Fibroblast of upper back skin (primary cell): Measurements from ENCODE around the gene BABAM2.
A peak's percentile ranks its signal among the peaks of the same experiment; 100 is the strongest.

Source experiments
- DNase-seq: peaks from one replicate; pipeline ENCODE4 v3.0.0-alpha.2; 2013

Gene BABAM2

GRCh38 chr2:28294451-28294850 is 403.9 kb downstream of the BABAM2 start:
- peak; percentile 37 for DNase-seq

- DNase-seq: peak; percentile 45
These were observed 405.7 kb downstream of the BABAM2 start for GRCh38 chr2:28296243-28296642.

GRCh38 chr2:28296904-28297303 is 406.4 kb downstream of the BABAM2 start:
- peak; percentile 48 for DNase-seq

GRCh38 chr2:28297531-28297930 is 407.0 kb downstream of the BABAM2 start:
- no peak for DNase-seq

GRCh38 chr2:28298406-28298805 is 407.9 kb downstream of the BABAM2 start:
- no peak for DNase-seq

- DNase-seq: peak; percentile 82
These were observed 410.2 kb downstream of the BABAM2 start for GRCh38 chr2:28300485-28301341.

GRCh38 chr2:28305202-28305601 is 414.7 kb downstream of the BABAM2 start:
- DNase-seq: no peak

GRCh38 chr2:28310107-28310506 is 419.6 kb downstream of the BABAM2 start:
- no peak for DNase-seq

GRCh38 chr2:28311660-28312249 is 421.2 kb downstream of the BABAM2 start:
- DNase-seq: no peak

- DNase-seq: no peak
These were observed 422.0 kb downstream of the BABAM2 start for GRCh38 chr2:28312307-28313219.

- peak; percentile 48 for DNase-seq
These were observed 422.8 kb downstream of the BABAM2 start for GRCh38 chr2:28313220-28313784.

- no peak for DNase-seq
These were observed 424.4 kb downstream of the BABAM2 start for GRCh38 chr2:28314968-28315367.

GRCh38 chr2:28316546-28317335 is 426.2 kb downstream of the BABAM2 start:
- DNase-seq: no peak

GRCh38 chr2:28317390-28317789 is 426.9 kb downstream of the BABAM2 start:
- DNase-seq: no peak

- DNase-seq: no peak
These were observed 427.5 kb downstream of the BABAM2 start for GRCh38 chr2:28318023-28318422.

GRCh38 chr2:28318462-28319117 is 428.1 kb downstream of the BABAM2 start:
- no peak for DNase-seq

- no peak for DNase-seq
These were observed 428.8 kb downstream of the BABAM2 start for GRCh38 chr2:28319118-28320008.

GRCh38 chr2:28320009-28320365 is 429.5 kb downstream of the BABAM2 start:
- DNase-seq: no peak

GRCh38 chr2:28320371-28320770 is 429.8 kb downstream of the BABAM2 start:
- DNase-seq: no peak

- DNase-seq: peak; percentile 63
These were observed 430.9 kb downstream of the BABAM2 start for GRCh38 chr2:28321426-28321825.

GRCh38 chr2:28322051-28322450 is 431.5 kb downstream of the BABAM2 start:
- no peak for DNase-seq
